Renal cortex interstitium (tissue), 11 donors: Measurements from ENCODE around the gene IL17RE. TPM values are rescaled to one million over a fixed set of nuclear protein-coding genes. Genes with fewer than 3 reads are reported as not detected.
A peak's percentile ranks its signal among the peaks of the same experiment; 100 is the strongest.
"Not testable (repeated sequence)": the region's sequence is repeated elsewhere in the genome, so short reads cannot be mapped to it uniquely, and the experiment has no call there.

Experiments
- DNase-seq, 11 donors: peaks; one replicate each; pipeline ENCODE4 v3.0.0-alpha.2; 2013; ENCODE audit warnings: low read depth in 9 of 11, low spot score in 4 of 11; ENCODE audit errors: extremely low read depth in 1 of 11
- polyA plus RNA-seq, 3 donors: library from polyadenylated mRNA; unstranded; fragments of 120-200 nt; gene quantifications; one replicate each; pipeline ENCODE4 v1.2.1, GENCODE V29; 2013; ENCODE audit not compliant: insufficient read length in 3 of 3

Gene IL17RE
- polyA plus RNA-seq, 3 donors = 8.9 to 14.5 (median 10.0) TPM

- no peak for DNase-seq
Observed at GRCh38 chr3:9876991-9877390, 25.7 kb upstream of the IL17RE start.

- no peak for DNase-seq
Observed at GRCh38 chr3:9878700-9879099, 23.9 kb upstream of the IL17RE start.

- no peak for DNase-seq
Observed at GRCh38 chr3:9879830-9880549, 22.7 kb upstream of the IL17RE start, which contains the start of gene CIDEC. CIDEC (minus strand) TSS chr3:9880253; CDS start chr3:9878486, 1,767 bp downstream.

GRCh38 chr3:9881441-9881840 is 21.2 kb upstream of the IL17RE start:
- DNase-seq = no peak

GRCh38 chr3:9883706-9884554 is 18.7 kb upstream of the IL17RE start:
- no peak for DNase-seq

- no peak for DNase-seq
Observed at GRCh38 chr3:9884555-9885165, 18.0 kb upstream of the IL17RE start.

GRCh38 chr3:9886328-9886727 is 16.3 kb upstream of the IL17RE start:
- no peak for DNase-seq

GRCh38 chr3:9887480-9887879 is 15.2 kb upstream of the IL17RE start:
- no peak for DNase-seq

GRCh38 chr3:9888540-9888939 is 14.1 kb upstream of the IL17RE start:
- DNase-seq = no peak

- no peak for DNase-seq
Observed at GRCh38 chr3:9889405-9889804, 13.2 kb upstream of the IL17RE start.

GRCh38 chr3:9890249-9891071 is 12.2 kb upstream of the IL17RE start, which contains the start of gene JAGN1:
JAGN1 (plus strand) TSS chr3:9890610; CDS start chr3:9890723, 113 bp downstream.
- peak; percentile 52 to 88 (median 86) for DNase-seq

GRCh38 chr3:9891072-9891622 is 11.5 kb upstream of the IL17RE start:
- DNase-seq = no peak

- no peak for DNase-seq
Observed at GRCh38 chr3:9893739-9894138, 8.9 kb upstream of the IL17RE start.

GRCh38 chr3:9895715-9896114 is 6.9 kb upstream of the IL17RE start:
- DNase-seq = not testable (repeated sequence)

- not testable (repeated sequence) for DNase-seq
Observed at GRCh38 chr3:9896755-9897407, 5.8 kb upstream of the IL17RE start.

- peak in 7 of 11 donors; percentile 29 to 81 (median 49) for DNase-seq
Observed at GRCh38 chr3:9897408-9898372, 5.0 kb upstream of the IL17RE start.
